ENCODE data around the gene KCNAB1.
"Not testable (repeated sequence)": the region's sequence is repeated elsewhere in the genome, so short reads cannot be mapped to it uniquely, and the experiment has no call there.

KCNAB1 gene

DNA sequence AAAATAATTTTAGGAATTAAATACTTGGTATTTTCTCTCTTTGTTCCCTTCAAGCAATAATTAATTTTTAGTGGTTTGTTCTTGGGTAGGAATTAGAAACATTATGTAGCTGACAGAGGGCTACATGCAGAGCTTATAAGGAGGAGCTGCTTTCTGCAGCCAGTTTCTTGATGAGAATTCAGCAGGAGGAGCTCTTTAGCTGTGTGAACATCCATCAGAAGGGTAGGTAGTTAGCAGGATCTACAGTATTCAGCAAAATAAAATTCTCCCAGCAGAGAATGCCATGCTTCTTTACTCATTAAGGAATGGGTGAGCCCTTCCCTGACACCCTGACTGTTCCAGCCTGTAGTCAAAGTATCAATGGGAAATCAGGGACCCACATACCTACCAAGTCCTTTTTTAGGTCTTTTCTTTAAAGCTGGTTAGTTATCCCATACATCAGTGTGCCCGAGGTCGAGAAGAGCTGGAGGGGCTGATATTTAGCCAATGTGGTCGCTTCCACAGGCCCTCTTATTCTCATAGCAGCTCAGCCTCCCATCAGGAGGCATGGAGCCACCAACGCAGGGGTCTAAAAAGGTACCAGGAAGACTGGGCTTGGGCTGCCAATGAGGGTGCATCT, 54.0 kb downstream of the KCNAB1 start:
- no peak for DNase-seq (ENCODE audit: low read depth in 2 of 2, low spot score in 1 of 2)

DNA sequence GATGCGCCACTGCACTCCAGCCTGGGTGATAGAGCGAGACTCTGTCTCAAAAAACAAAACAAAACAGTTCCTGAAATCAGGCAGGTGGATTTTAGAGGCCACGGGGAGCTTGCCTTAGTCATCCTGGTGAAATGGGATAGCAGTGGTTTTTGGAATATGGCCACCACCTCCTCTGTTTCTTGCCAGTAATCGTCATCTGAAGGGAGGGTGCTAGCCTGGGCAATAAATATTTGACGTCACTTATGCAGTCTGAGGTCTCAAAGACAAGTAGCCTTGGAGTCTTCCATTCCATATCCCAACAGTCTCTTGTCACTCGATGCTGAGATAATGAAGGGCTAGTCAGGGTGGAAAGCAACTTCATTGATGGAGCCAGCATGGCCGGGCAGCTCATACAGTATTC, 55.2 kb downstream of the KCNAB1 start:
- DNase-seq (ENCODE audit: low read depth in 2 of 2, low spot score in 1 of 2): no peak

DNA sequence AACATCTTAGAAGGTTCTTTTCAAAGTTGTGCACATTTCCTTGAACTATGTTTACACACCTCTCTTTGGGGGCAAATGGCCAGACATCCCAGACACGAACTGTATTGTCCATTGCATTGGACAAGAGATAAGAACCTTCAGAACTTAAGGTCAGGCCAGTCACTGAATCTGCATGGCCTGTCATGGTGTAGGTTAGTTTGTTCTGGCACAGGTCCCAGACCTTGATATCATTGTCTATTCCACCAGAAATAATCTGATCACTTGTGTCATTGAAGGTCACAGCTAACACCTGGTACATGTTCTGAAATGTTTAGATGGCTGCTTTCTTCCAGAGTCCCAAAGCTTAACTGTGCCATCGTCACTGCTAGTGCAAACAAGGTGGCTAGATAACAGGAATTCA, 55.7 kb downstream of the KCNAB1 start:
- DNase-seq (ENCODE audit: low read depth in 2 of 2, low spot score in 1 of 2): no peak

DNA sequence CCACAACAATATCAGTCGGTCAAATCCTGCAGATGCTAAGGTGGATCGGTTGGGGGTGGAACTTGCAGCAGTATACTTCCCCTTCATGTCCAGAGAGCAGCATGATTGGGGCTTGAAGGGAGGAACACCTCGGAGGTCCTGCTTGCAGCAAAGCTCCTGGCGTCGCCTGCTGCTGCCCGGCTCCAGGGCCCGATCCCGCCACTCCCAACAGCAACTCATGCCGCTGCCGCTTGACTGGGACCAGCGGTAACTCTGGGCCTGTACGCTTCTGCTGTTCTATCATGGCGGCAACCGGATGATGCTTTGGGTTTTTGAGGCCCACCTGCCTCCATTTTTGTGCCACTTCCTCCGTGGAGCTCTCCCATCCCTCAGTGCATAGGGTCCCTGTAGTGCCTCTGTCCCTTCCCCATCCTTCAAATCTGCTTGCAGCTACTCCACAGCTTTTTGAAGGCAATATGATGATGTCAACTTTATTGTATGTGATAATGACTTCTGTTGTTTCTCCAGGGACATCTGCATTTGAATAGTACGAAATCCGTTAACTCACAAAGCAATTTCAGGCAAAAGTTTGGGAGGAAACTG, 56.3 kb downstream of the KCNAB1 start:
- DNase-seq (ENCODE audit: low read depth in 2 of 2, low spot score in 1 of 2): no peak

DNA sequence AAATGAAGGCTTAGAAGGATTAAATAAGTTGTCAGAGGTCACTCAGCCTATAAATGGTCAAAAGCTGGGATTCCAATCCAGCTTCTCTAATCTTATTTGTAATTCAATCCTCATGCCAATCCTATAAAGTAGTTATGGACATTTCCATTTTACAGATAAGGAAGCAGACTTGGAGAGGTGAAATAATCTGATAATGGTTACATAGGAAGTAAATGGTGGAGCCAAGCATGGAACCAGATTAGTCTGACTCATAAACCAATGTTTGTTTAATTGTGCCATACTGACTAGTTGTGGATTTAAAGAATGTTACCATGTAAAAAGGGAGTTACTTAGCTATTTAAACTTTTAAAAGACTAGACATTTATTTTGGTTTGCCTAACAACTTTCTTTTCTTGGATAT, 59.7 kb downstream of the KCNAB1 start:
- no peak for DNase-seq (ENCODE audit: low read depth in 2 of 2, low spot score in 1 of 2)

DNA sequence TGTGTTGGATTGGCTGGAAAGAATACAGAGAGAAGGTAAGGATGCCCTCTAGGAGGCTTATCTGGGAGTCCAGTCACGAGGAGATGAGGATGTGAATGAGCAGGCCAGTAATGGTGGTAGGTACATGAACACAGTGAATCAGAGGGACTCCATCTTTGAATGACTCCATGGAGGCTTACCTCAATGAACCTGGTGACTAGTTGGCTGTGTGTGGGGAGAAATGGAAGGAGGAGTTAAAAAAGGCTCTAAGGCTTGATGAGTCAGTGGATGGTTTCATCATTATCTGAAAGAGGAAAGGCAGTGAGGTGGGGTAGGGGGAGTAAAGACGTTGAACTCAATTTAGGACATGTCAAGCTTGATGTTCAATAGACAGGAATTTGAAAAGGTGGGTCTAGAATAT, 61.1 kb downstream of the KCNAB1 start:
- DNase-seq (ENCODE audit: low read depth in 2 of 2, low spot score in 1 of 2): no peak

DNA sequence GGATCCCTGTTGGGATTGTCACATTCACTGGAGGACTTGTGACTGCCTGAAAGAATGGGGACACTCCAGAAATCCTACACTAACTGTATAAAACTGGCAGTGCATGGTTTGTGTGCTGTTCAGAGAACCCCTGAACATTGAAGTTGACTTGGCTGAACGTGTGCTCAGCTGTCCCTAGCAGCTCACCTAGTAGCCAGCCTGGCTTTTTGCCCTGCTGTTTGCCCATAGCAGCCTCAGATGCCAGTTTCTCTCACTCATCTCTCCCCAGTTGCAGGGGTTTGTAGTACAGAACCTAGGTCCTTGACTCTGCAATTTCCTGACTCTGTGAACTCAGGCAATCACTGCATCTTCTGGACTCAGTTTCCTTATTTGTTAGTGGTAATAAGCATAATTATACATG, 63.0 kb downstream of the KCNAB1 start:
- no peak for DNase-seq (ENCODE audit: low read depth in 2 of 2, low spot score in 1 of 2)

DNA sequence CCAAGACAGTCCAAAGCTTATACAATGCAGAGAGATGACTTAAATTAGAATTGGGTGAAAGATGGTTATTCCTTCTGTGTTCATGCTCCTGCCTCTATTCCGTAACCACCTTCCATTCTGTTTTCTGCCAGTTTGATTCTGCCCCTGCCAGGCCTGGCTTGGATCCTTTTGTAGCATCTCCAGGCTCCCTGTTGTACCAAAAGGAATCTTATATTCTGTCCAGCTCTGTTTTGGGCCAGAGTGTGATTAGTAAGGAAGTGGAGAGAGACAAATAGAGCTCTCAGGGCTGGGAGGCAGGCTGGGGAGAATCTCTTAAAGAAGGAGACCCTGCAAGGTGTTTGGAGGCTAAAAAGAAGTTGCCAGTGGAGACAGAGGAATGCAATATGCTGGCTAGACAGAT, 63.8 kb downstream of the KCNAB1 start:
- DNase-seq (ENCODE audit: low read depth in 2 of 2, low spot score in 1 of 2): no peak

DNA sequence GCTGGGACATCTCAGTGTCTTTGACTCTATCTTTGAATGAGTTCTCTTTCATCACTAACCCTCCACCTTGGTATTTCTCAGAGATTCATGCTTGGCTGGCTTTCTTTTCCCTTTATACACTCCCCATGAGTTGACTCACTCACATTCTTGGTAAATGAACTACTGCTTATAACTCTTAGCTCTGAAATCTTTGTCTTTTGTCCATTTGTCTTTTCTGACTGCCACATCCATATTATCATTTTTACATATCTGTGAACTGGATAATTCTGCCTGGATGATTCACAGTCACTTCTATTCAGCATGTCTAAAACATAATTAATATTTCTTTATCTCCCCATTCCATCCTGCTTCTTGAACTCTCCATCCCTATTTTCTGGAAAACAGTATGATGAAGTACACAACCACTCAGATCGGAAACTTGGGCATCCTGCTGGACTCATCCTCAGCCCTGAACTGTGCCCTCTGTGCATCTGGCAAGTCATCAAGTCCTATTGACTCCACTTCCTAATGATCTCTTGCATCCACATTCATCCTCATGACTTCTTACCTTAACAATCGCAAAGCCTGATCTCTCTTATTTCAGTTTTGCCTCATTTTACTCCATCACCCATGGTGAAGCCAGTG, 66.9 kb downstream of the KCNAB1 start:
- DNase-seq (ENCODE audit: low read depth in 2 of 2, low spot score in 1 of 2): no peak

DNA sequence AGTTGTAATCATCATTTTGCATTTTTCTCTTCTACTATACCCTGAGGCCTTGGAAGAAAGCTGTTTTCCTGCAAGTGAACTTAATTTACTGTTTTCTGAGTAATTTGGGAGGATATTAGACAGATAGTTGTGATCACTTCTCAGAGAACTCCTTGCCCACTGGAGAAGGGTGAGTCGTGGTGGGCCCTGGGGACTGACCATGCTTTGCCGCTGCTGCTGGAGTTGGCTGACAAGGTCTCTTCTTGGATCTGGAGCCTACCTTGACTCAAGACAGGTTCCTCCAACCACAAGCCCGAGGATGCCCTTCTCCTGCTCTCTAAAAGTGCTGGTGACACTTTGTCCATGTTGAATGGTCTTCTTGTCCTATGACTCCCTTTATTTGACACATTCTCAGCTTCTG, 68.4 kb downstream of the KCNAB1 start:
- no peak for DNase-seq (ENCODE audit: low read depth in 2 of 2, low spot score in 1 of 2)

DNA sequence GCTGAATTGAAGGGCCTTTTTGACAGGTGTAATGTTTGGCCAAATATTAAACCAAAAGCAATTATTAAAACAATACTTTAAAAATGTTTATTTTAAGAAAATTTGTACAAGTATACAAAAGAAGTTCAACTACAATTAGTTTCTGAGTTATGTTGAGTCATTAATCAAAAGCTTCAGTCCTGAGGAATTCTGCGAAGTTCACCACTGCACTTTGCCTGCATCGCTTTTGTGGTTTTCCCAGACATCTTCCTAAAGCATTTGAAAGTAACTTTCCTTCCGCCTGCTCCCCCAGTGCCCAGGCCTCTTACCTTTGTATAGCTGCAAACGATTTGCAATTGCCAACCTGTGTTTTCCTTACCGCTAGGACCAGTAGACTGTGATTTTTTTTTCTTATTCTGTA, 69.5 kb downstream of the KCNAB1 start:
- DNase-seq (ENCODE audit: low read depth in 2 of 2, low spot score in 1 of 2): no peak

DNA sequence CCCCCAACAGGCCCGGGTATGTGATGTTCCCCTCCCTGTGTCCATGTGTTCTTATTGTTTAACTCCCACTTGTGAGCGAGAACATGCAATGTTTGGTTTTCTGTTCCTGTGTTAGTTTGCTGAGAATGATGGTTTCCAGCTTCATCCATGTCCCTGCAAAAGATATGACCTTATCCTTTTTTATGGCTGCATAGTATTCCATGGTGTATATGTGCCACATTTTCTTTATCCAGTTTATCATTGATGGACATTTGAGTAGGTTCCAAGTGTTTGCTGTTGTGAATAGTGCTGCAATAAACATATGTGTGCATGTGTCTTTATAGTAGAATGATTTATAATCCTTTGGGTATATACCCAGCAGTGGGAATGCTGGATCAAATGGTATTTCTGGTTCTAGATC, 74.6 kb downstream of the KCNAB1 start:
- not testable (repeated sequence) for DNase-seq (ENCODE audit: low read depth in 2 of 2, low spot score in 1 of 2)

DNA sequence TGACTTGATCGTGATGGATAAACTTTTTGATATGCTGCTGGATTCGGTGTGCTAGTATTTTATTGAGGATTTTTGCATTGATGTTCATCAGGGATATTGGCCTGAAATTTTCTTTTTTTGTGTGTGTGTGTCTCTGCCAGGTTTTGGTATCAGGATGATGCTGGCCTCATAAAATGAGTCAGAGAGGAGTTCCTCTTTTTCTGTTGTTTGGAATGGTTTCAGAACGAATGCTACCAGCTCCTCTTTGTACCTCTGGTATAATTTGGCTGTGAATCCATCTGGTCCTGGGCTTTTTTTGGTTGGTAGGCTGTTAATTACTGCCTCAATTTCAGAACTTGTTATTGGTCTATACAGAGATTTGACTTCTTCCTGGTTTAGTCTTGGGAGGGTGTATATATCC, 76.8 kb downstream of the KCNAB1 start:
- DNase-seq (ENCODE audit: low read depth in 2 of 2, low spot score in 1 of 2): not testable (repeated sequence)

DNA sequence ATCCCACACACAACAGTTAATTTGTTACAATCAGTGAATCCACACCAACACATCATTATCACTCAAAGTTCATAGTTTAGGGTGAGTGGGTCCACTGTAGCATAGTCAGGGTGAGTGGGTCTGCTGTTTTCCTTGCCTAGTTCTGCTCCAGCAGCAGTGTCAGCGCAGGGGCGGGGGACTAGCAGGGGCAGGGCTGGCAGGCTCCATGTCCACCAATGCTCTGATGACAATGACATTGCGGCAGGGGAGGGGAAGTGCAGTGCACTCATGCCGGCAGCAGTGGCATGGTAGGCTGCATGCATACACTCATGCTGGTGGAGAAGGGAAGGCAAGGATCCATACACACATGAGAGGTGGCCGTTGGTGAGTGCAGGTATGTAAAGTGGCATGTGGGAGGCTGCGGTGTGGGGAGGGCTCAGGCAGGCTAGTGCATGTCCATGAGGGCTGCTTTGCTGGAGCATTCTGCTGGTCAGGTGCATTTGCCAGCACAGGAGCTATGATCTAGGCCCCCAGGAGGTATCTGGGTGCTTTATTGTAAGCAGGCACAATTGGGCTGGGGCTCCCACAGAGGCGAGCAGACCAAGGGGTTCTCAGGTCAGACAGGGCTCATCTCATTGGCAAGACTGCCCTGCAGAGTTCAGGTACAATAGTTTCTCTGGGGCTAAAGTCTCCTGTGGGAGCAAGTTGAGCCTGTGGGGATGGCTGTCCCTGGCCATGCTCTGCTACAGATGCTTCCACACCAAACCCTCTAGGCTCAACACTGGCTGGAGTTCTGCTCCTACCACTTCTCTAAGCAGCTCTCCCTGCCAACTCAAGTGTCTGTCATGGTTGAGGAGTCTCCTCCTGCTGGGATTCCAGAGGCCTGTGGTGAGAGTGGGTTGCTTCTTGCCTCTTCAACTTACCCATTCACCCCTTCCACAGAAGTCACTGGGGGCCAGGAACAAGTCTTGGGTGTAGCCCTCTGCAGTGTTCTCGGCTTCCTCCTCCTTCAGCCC, 81.3 kb downstream of the KCNAB1 start:
- no peak for DNase-seq (ENCODE audit: low read depth in 2 of 2, low spot score in 1 of 2)

DNA sequence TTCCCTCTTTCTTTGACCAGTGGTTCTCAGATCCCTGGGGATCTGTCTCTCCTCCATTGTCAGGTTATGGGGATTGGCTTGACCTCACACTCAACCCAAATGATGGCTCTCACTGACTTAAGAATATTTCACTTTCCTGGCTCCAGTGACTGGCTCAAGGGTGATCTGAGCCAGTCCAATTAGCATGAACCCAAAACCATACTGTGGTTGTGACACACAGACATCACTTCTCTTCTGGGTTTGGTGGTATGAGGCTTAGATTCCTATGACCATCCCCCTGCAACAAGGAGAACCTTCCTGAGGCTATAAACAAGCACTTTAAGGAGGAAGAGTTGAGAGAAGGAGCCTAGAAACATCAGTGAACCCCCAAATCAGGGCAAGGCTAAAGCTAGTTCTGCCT, 85.8 kb downstream of the KCNAB1 start:
- DNase-seq (ENCODE audit: low read depth in 2 of 2, low spot score in 1 of 2): no peak

DNA sequence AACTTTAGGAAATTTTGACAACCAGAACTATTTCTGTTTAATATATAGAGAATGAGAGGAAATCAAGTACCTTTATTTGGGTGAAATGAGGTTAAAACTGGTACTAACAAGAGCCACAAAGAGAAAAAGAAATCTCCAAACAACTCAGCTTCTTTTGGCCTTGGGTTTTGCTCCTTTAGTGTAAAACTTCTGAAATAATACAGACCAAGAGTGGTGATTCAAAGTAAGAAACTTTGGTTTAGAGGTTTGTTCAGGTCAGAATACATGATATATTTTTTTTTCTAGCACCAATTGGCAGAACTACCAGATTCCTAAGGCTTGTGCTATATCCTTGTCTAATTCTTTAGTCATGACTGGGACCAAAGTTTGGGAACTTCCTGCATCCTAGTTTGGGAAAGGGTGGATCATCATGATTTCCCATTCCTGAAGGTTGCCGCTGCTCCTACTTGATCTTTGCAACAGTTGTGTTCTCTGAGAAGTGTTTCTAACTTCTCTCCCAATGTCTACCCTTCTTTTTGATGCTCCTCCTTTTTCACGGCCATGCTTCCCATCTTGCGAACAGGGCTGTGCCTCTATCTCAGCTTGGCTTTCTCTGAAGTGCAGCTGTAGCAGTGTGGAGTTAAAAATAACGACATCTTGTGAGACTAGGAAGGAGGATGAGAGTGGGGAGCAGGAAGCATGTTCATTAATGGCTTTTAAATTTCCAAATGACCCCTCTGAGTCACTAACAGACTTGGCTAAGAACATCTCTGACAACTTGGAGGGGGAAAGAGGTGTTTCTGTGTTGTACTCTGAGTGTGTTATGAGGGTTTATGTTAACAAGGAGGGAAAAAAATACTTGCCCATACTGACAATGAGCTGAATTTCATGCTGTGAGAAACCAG, 87.7 kb downstream of the KCNAB1 start:
- DNase-seq (ENCODE audit: low read depth in 2 of 2, low spot score in 1 of 2): no peak

DNA sequence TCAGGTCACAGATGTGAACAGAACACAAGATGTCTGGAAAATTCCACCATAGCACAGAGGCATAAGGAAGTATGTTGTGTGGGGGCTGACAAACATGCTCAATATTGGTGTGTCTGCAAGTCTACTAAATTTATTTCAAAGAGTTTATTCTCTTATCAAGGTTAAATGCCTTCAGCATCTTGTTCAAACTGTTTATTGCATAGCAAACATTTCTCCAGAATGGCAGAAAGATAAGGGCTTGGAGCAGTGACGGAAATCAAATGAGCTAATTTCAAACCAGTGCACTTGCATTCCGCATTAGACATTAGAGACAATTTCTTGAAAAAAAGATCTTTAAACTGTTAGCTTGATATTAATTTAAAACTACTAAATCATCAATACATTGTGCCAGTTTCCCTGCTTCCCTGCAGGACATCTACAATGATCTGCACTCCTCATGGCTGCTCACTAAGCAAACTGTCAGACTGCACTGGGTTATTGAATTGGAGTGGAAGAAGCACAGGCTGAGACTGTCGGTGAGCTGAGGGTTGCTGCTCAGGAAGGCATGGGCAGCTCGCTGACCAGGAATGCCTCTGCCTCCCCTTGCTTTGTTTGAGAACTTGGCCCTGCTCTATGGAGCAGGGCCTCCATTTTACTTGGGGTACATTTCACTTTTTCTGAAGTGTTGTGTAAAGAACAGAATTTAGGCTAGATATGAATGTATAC, 89.4 kb downstream of the KCNAB1 start:
- no peak for DNase-seq (ENCODE audit: low read depth in 2 of 2, low spot score in 1 of 2)

DNA sequence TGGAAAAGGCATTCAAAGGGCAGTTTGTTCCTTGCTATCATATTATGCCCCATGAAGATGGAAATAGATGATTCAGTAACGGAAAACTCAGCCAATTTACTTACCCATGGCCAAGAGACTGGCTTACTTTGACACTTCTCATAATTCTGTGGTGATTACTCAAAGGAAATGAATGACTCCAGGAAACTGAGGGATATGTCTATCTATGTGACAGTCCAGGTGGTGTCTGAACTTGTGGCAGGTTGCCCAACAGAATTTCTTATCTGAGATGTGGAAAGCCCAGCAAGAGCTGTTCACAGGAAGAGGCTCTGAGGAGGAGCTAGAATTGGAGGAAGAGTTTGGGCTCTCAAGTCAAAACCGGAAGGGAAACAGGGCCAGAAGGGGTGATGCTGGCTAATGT, 91.2 kb downstream of the KCNAB1 start:
- DNase-seq (ENCODE audit: low read depth in 2 of 2, low spot score in 1 of 2): no peak

DNA sequence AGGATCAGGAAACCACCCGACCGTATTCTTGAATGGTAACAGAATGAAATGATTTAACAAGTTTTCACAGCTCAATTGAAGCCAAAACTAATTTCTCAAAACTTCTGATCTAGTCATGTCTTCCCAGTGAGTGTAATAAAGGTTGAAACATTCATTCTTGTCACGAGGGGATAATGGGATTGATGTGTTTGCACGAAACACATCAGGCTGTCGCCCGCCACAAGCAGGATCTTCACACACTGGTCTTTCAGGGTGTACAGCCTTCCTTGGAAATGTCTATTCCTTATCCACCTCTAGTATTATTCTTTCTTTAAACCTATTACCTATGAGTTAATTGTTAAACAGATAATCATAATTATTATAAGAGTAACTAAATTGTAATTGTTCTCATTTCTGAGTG, 94.3 kb downstream of the KCNAB1 start:
- DNase-seq (ENCODE audit: low read depth in 2 of 2, low spot score in 1 of 2): no peak

DNA sequence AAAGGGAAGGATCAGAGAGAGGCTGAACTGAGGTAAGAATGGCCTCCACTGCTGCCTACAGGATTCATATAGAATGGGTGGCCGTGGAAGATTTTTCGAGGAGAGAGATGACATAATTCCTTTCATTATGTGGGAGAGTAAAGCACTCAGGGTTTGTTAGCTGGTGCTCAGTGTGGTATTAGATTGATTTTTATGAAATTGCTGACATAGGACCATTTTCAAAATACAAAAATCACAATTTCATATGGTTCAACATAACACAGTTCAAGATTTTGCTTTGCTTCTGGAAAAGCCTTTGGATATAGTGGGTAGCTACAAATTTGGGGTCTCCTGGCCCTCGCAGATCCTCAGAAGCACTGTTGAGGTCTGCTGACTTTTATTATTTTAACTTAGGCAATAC, 95.4 kb downstream of the KCNAB1 start:
- no peak for DNase-seq (ENCODE audit: low read depth in 2 of 2, low spot score in 1 of 2)
